DOHH2 (cell line): ENCODE results near the gene MUC5B.

ENCODE experiments used
- CTCF ChIP-seq: fragments of 200-600 bp; sonication (generic); IDR thresholded peaks from one replicate; pipeline ENCODE4 v1.5.1; 2014; ENCODE audit warnings: antibody characterized with exemption, mild to moderate bottlenecking, low read depth, low read length; ENCODE audit not compliant: poor library complexity, severe bottlenecking
- EZH2phosphoT487 ChIP-seq: fragments of 200-600 bp; sonication (generic); IDR thresholded peaks from 2 replicates; pipeline ENCODE4 v1.6.1; 2017; ENCODE audit warnings: borderline replicate concordance, mild to moderate bottlenecking, antibody characterized with exemption, low read length, moderate library complexity, mixed read lengths

- TF ChIP-seq CTCF (no peak), EZH2phosphoT487 (no peak)
Measured at GRCh38 chr11:1279674-1280055, 56.8 kb downstream of the MUC5B start.
